WTC11 (cell line): Measurements from ENCODE around the gene BMP2K. TPM values are rescaled to one million over a fixed set of nuclear protein-coding genes. Genes with fewer than 3 reads are reported as not detected.

ENCODE experiments used
- ATAC-seq: fragments of 200-7000 bp; cut with Tn5 transposase; 2 replicates; pipeline ENCODE4 v1.10.0; 2021; ENCODE audit warnings: mild to moderate bottlenecking, moderate library complexity
- CTCF ChIA-PET: fragments of 300-600 bp; sonication (Branson Sonifier 250); formaldehyde crosslinking; loops from one replicate; lab custom pipeline; 2021; ENCODE audit warnings: antibody characterized with exemption; lab: Charles Lee
- POLR2A ChIA-PET: fragments of 350-600 bp; sonication (Branson Sonifier 250); formaldehyde crosslinking; loops from one replicate; lab custom pipeline; 2021; ENCODE audit warnings: antibody characterized with exemption; lab: Charles Lee
- DNase-seq: peaks from one replicate; pipeline ENCODE4 v3.0.0; 2021; ENCODE audit warnings: low spot score
- H3K27ac Mint-ChIP-seq: 2 replicates; pipeline ENCODE4 v1.8.0; 2021; ENCODE audit warnings: mixed read lengths
- H3K27me3 Mint-ChIP-seq: 2 replicates; pipeline ENCODE4 v1.8.0; 2021; ENCODE audit warnings: low read depth, mild to moderate bottlenecking, moderate library complexity, mixed read lengths
- H3K36me3 Mint-ChIP-seq: 2 replicates; pipeline ENCODE4 v1.8.0; 2021; ENCODE audit warnings: mixed read lengths
- H3K4me1 Mint-ChIP-seq: 2 replicates; pipeline ENCODE4 v1.8.0; 2022; ENCODE audit warnings: mixed read lengths
- H3K4me3 Mint-ChIP-seq: 2 replicates; pipeline ENCODE4 v1.8.0; 2021; ENCODE audit warnings: mild to moderate bottlenecking, moderate library complexity, mixed read lengths
- H3K9me3 Mint-ChIP-seq: 2 replicates; pipeline ENCODE4 v1.8.0; 2021; ENCODE audit warnings: mixed read lengths
- CBFB ChIP-seq: sonication (generic); formaldehyde crosslinking; IDR thresholded peaks from 2 replicates; pipeline ENCODE4 v1.8.1; 2022; ENCODE audit warnings: mild to moderate bottlenecking, low read depth, missing genetic modification reagents
- E2F1 ChIP-seq: sonication (generic); formaldehyde crosslinking; IDR thresholded peaks from 2 replicates; pipeline ENCODE4 v1.8.0; 2022; ENCODE audit warnings: mild to moderate bottlenecking, missing genetic modification reagents
- ELF4 ChIP-seq: sonication (generic); formaldehyde crosslinking; IDR thresholded peaks from 2 replicates; pipeline ENCODE4 v1.8.1; 2022; ENCODE audit warnings: low read depth, mild to moderate bottlenecking, moderate library complexity, missing genetic modification reagents
- FOXK1 ChIP-seq: sonication (generic); formaldehyde crosslinking; IDR thresholded peaks from 2 replicates; pipeline ENCODE4 v1.8.0; 2022; ENCODE audit warnings: mild to moderate bottlenecking, moderate library complexity, missing genetic modification reagents
- IRF1 ChIP-seq: sonication (generic); formaldehyde crosslinking; IDR thresholded peaks from 2 replicates; pipeline ENCODE4 v1.8.0; 2023; ENCODE audit warnings: missing genetic modification reagents
- KAT7 ChIP-seq: sonication (generic); formaldehyde crosslinking; IDR thresholded peaks from 2 replicates; pipeline ENCODE4 v1.8.1; 2023; ENCODE audit warnings: missing genetic modification reagents, mild to moderate bottlenecking, borderline replicate concordance
- PRDM15 ChIP-seq: sonication (generic); formaldehyde crosslinking; IDR thresholded peaks from 2 replicates; pipeline ENCODE4 v1.8.0; 2022; ENCODE audit warnings: missing genetic modification reagents
- TCF7 ChIP-seq: sonication (generic); formaldehyde crosslinking; IDR thresholded peaks from 2 replicates; pipeline ENCODE4 v1.8.0; 2022; ENCODE audit warnings: mild to moderate bottlenecking, low read depth, missing genetic modification reagents, moderate library complexity
- ZNF263 ChIP-seq: sonication (generic); formaldehyde crosslinking; IDR thresholded peaks from 2 replicates; pipeline ENCODE4 v1.8.1; 2022; ENCODE audit warnings: low read depth, mild to moderate bottlenecking, moderate library complexity, missing genetic modification reagents
- ZNF281 ChIP-seq: sonication (generic); formaldehyde crosslinking; IDR thresholded peaks from 2 replicates; pipeline ENCODE4 v1.8.0; 2023; ENCODE audit warnings: mild to moderate bottlenecking, missing genetic modification reagents
- ZNF416 ChIP-seq: fragments of 250-450 bp; sonication (Bioruptor Pico); IDR thresholded peaks from 2 replicates; pipeline ENCODE4 v1.9.0; 2021; ENCODE audit warnings: mild to moderate bottlenecking, inconsistent platforms
- ZNF671 ChIP-seq: fragments of 250-450 bp; sonication (Bioruptor Pico); IDR thresholded peaks from 2 replicates; pipeline ENCODE4 v1.8.0; 2021; ENCODE audit warnings: mild to moderate bottlenecking
- total RNA-seq: library from RNA; stranded (reverse); gene quantifications from 3 replicates; pipeline ENCODE4 v1.2.3, GENCODE V29; 2021
- TF ChIP-seq, protein P1 (sequence below): sonication (generic); formaldehyde crosslinking; IDR thresholded peaks from 2 replicates; pipeline ENCODE4 v1.8.1; 2022; ENCODE audit warnings: missing genetic modification reagents, borderline replicate concordance
- TF ChIP-seq, protein P2 (sequence below): sonication (generic); formaldehyde crosslinking; conservative IDR thresholded peaks from 2 replicates; pipeline ENCODE4 v1.8.1; 2023; ENCODE audit warnings: mild to moderate bottlenecking, low read depth, missing genetic modification reagents, moderate library complexity
- TF ChIP-seq, protein P3 (sequence below): sonication (generic); formaldehyde crosslinking; IDR thresholded peaks from 2 replicates; pipeline ENCODE4 v1.8.1; 2022; ENCODE audit warnings: low read depth, mild to moderate bottlenecking, moderate library complexity, missing genetic modification reagents, borderline replicate concordance
- TF ChIP-seq, protein P4 (sequence below): sonication (generic); formaldehyde crosslinking; IDR thresholded peaks from 2 replicates; pipeline ENCODE4 v1.8.1; 2022; ENCODE audit warnings: low read depth, missing genetic modification reagents, borderline replicate concordance
- TF ChIP-seq, protein P5 (sequence below): sonication (generic); formaldehyde crosslinking; IDR thresholded peaks from 2 replicates; pipeline ENCODE4 v1.8.1; 2023; ENCODE audit warnings: mild to moderate bottlenecking, missing genetic modification reagents, moderate library complexity

Gene BMP2K
- total RNA-seq, 1 experiment from 2014 or later, result 19.9 TPM

GRCh38 chr4:78824001-78824400 is 47.9 kb downstream of the BMP2K start:
- Mint-ChIP-seq H3K4me1 (peaks cover 3% of the 10 kb centered on the region), H3K27ac (peak overlapping the region; percentile 11; the same call in 1 of the 2 replicates), H3K9me3 (no peaks in the 10 kb centered on the region), H3K36me3 (peaks cover 19% of the 10 kb centered on the region), H3K4me3 (no peak overlapping the region), H3K27me3 (no peaks in the 10 kb centered on the region)
- TF ChIP-seq, protein P1, sequence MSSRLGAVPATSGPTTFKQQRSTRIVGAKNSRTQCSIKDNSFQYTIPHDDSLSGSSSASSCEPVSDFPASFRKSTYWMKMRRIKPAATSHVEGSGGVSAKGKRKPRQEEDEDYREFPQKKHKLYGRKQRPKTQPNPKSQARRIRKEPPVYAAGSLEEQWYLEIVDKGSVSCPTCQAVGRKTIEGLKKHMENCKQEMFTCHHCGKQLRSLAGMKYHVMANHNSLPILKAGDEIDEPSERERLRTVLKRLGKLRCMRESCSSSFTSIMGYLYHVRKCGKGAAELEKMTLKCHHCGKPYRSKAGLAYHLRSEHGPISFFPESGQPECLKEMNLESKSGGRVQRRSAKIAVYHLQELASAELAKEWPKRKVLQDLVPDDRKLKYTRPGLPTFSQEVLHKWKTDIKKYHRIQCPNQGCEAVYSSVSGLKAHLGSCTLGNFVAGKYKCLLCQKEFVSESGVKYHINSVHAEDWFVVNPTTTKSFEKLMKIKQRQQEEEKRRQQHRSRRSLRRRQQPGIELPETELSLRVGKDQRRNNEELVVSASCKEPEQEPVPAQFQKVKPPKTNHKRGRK (CRISPR knock-in tag), result no peak
- no peak for TF ChIP-seq FOXK1 (CRISPR knock-in tag)
- no peak for TF ChIP-seq ZNF263 (CRISPR knock-in tag)
- TF ChIP-seq ZNF281, result no peak
- TF ChIP-seq KAT7 (CRISPR knock-in tag), result no peak
- TF ChIP-seq ZNF416, result no peak
- TF ChIP-seq TCF7 (CRISPR knock-in tag), result no peak
- no peak for TF ChIP-seq ELF4
- TF ChIP-seq, protein P2, sequence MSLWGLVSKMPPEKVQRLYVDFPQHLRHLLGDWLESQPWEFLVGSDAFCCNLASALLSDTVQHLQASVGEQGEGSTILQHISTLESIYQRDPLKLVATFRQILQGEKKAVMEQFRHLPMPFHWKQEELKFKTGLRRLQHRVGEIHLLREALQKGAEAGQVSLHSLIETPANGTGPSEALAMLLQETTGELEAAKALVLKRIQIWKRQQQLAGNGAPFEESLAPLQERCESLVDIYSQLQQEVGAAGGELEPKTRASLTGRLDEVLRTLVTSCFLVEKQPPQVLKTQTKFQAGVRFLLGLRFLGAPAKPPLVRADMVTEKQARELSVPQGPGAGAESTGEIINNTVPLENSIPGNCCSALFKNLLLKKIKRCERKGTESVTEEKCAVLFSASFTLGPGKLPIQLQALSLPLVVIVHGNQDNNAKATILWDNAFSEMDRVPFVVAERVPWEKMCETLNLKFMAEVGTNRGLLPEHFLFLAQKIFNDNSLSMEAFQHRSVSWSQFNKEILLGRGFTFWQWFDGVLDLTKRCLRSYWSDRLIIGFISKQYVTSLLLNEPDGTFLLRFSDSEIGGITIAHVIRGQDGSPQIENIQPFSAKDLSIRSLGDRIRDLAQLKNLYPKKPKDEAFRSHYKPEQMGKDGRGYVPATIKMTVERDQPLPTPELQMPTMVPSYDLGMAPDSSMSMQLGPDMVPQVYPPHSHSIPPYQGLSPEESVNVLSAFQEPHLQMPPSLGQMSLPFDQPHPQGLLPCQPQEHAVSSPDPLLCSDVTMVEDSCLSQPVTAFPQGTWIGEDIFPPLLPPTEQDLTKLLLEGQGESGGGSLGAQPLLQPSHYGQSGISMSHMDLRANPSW (CRISPR knock-in tag), result no peak
- no peak for TF ChIP-seq IRF1 (CRISPR knock-in tag)
- TF ChIP-seq, protein P3, sequence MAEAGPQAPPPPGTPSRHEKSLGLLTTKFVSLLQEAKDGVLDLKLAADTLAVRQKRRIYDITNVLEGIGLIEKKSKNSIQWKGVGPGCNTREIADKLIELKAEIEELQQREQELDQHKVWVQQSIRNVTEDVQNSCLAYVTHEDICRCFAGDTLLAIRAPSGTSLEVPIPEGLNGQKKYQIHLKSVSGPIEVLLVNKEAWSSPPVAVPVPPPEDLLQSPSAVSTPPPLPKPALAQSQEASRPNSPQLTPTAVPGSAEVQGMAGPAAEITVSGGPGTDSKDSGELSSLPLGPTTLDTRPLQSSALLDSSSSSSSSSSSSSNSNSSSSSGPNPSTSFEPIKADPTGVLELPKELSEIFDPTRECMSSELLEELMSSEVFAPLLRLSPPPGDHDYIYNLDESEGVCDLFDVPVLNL, result no peak
- ChIA-PET CTCF (no interaction called here), POLR2A (no interaction called here)
- DNase-seq (no peak), ATAC-seq (no peak)

DNA sequence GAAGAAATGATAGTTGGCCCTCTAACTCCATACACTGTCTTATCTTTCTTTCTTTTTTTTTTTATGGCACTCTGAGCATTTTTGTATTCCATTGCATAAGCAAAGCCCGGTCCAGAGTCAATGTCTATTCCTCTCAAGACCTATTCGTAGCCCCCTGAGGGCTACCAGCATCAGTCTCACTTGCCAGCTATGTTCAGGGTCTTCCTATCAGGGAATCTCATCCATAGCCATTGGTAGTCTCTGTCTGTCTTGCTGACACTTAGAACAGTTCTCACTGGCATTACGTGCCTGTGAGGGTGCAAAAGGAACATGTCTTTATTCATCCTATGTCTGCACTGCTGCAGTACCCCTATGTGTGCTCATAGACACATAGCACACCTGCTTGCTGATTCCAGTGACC is 51.0 kb downstream of the BMP2K start:
- Mint-ChIP-seq H3K36me3 (peaks cover 26% of the 10 kb centered on the region), H3K27ac (no peak overlapping the region), H3K4me1 (no peaks in the 10 kb centered on the region), H3K27me3 (no peaks in the 10 kb centered on the region), H3K9me3 (no peaks in the 10 kb centered on the region)
- DNase-seq, result no peak
- no peak for ATAC-seq
- POLR2A ChIA-PET, result no interaction called here
- no peak for TF ChIP-seq E2F1 (CRISPR knock-in tag)
- TF ChIP-seq ZNF671, result no peak
- TF ChIP-seq, protein P4, sequence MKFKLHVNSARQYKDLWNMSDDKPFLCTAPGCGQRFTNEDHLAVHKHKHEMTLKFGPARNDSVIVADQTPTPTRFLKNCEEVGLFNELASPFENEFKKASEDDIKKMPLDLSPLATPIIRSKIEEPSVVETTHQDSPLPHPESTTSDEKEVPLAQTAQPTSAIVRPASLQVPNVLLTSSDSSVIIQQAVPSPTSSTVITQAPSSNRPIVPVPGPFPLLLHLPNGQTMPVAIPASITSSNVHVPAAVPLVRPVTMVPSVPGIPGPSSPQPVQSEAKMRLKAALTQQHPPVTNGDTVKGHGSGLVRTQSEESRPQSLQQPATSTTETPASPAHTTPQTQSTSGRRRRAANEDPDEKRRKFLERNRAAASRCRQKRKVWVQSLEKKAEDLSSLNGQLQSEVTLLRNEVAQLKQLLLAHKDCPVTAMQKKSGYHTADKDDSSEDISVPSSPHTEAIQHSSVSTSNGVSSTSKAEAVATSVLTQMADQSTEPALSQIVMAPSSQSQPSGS (CRISPR knock-in tag), result no peak
- no peak for TF ChIP-seq CBFB (CRISPR knock-in tag)
- TF ChIP-seq, protein P5, sequence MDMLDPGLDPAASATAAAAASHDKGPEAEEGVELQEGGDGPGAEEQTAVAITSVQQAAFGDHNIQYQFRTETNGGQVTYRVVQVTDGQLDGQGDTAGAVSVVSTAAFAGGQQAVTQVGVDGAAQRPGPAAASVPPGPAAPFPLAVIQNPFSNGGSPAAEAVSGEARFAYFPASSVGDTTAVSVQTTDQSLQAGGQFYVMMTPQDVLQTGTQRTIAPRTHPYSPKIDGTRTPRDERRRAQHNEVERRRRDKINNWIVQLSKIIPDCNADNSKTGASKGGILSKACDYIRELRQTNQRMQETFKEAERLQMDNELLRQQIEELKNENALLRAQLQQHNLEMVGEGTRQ, result no peak
- TF ChIP-seq PRDM15 (CRISPR knock-in tag), result no peak
- TF ChIP-seq, all 79 proteins: peak for 0
- CTCF ChIA-PET, result no interaction called here
- no peak overlapping the region for H3K4me3 Mint-ChIP-seq
